Panc1 (cell line): ENCODE results near the gene ARPP21. TPM values are rescaled to one million over a fixed set of nuclear protein-coding genes. Genes with fewer than 3 reads are reported as not detected.

Source experiments
- ATAC-seq: fragments of 200-7000 bp; cut with Tn5 transposase; 2 replicates; pipeline ENCODE4 v1.9.1; 2020; ENCODE audit warnings: mild to moderate bottlenecking, moderate library complexity
- BruUV-seq: library from RNA; stranded (reverse); fragments of 400-500 nt; replicated peaks from 2 replicates; lab custom pipeline; 2021; lab: Mats Ljungman, UMichigan
- CTCF ChIA-PET: fragments of 300-600 bp; sonication (Branson Sonifier 250); formaldehyde crosslinking; loops from one replicate; lab custom pipeline; 2022; ENCODE audit warnings: antibody characterized with exemption; lab: Charles Lee
- POLR2A ChIA-PET: fragments of 300-600 bp; sonication (Branson Sonifier 250); formaldehyde crosslinking; loops from one replicate; lab custom pipeline; 2022; ENCODE audit warnings: antibody characterized with exemption; lab: Charles Lee
- DNase-seq: peaks from one replicate; pipeline ENCODE4 v3.0.0-alpha.2; 2010; ENCODE audit warnings: low read depth, low spot score
- H3K27ac ChIP-seq: 2 replicates; pipeline ENCODE4 v1.5.1; 2011; ENCODE audit warnings: mild to moderate bottlenecking, low read length, inconsistent platforms
- H3K27me3 ChIP-seq: fragments of 200-500 bp; sonication (Bioruptor generic); 2 replicates; pipeline ENCODE4 v1.6.0; 2014; ENCODE audit warnings: low read length, inconsistent platforms; ENCODE audit not compliant: control insufficient read depth, insufficient read depth
- H3K36me3 ChIP-seq: fragments of 200-500 bp; sonication (Bioruptor generic); 2 replicates; pipeline ENCODE4 v1.5.1; 2014; ENCODE audit warnings: inconsistent platforms, mild to moderate bottlenecking, low read length, moderate library complexity; ENCODE audit not compliant: control insufficient read depth, insufficient read depth
- H3K4me1 ChIP-seq: 2 replicates; pipeline ENCODE4 v1.5.1; 2011; ENCODE audit warnings: inconsistent platforms, mild to moderate bottlenecking, low read length, moderate library complexity; ENCODE audit not compliant: control insufficient read depth, insufficient read depth
- H3K4me3 ChIP-seq, 2 experiments: 2 replicates each; pipeline ENCODE4 v1.5.1; 2011 to 2012; ENCODE audit warnings: low read depth in 2 of 2, low read length in 2 of 2, mild to moderate bottlenecking in 2 of 2, inconsistent platforms in 1 of 2, moderate library complexity in 1 of 2
- H3K9me3 ChIP-seq: fragments of 200-500 bp; sonication (Bioruptor generic); 2 replicates; pipeline ENCODE4 v1.5.1; 2014; ENCODE audit warnings: low read depth, mild to moderate bottlenecking, inconsistent platforms, low read length, moderate library complexity; ENCODE audit not compliant: control insufficient read depth, insufficient read depth
- CTCF ChIP-seq: fragments of 450-650 bp; IDR thresholded peaks from 2 replicates; pipeline ENCODE4 v1.5.1; 2017; ENCODE audit warnings: mild to moderate bottlenecking
- POLR2AphosphoS5 ChIP-seq: IDR thresholded peaks from 2 replicates; pipeline ENCODE4 v1.6.1; 2012; ENCODE audit warnings: mild to moderate bottlenecking, low read depth, low read length, moderate library complexity
- SIN3A ChIP-seq: IDR thresholded peaks from 2 replicates; pipeline ENCODE4 v1.6.1; 2012; ENCODE audit warnings: low read depth, mild to moderate bottlenecking, low read length, moderate library complexity, borderline replicate concordance; ENCODE audit not compliant: insufficient read depth
- TCF7L2 ChIP-seq: IDR thresholded peaks from 2 replicates; pipeline ENCODE4 v1.6.1; 2011; ENCODE audit warnings: mild to moderate bottlenecking, low read depth, low read length, inconsistent platforms
- in situ Hi-C: cut with HindIII; loops from 2 replicates; pipeline ENCODE4 v1.10.0; 2016; ENCODE audit warnings: low sequenced_read_pairs, low pct_unique_long_range_greater_than_20kb
- intact Hi-C: fragments of 100-400 bp; cut with micrococcal nuclease; formaldehyde crosslinking; loops from one replicate; pipeline ENCODE4 v1.10.0; 2022; ENCODE audit not compliant: unreplicated experiment
- total RNA-seq: library from RNA; stranded (reverse); gene quantifications from one replicate; pipeline ENCODE4 v1.2.1, GENCODE V29; 2021; ENCODE audit not compliant: unreplicated experiment
- TF ChIP-seq, protein P1 (sequence below), 2 experiments: IDR thresholded peaks; 2 replicates each; pipeline ENCODE4 v1.6.1; 2011 to 2012; ENCODE audit warnings: low read depth in 2 of 2, control low read depth in 1 of 2, low read length in 1 of 2, mild to moderate bottlenecking in 1 of 2, moderate library complexity in 1 of 2; ENCODE audit not compliant: insufficient read depth in 1 of 2

The ARPP21 gene
- total RNA-seq, 1 experiment from 2014 or later = not detected

DNA sequence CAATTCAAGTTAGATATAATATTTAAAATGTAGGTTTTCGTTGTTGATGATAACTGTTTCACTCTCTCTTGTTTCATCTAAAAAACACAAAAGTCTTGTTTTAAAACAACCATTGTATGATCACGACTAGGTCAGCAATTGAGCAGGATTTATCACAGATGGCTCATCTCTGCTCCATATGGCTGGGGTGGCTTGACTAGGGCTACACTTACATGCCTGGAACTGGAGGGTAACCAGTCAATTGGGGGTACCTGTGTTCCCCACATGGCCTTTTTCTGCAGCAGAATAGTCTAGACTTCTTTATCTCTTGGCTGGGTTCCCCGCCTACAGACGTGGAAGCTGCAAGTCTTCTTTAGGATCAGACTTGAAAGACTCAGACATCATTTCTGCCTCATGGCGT, 103.9 kb downstream of the ARPP21 start:
- no peaks in the 10 kb centered on the region for H3K36me3 ChIP-seq
- BruUV-seq = no TSS peak
- ChIA-PET POLR2A (no interaction called here), CTCF (no interaction called here)
- DNase-seq (no peak), ATAC-seq (no peak)
- no peaks in the 10 kb centered on the region for H3K9me3 ChIP-seq
- intact Hi-C loops (no loop called here), in situ Hi-C loops (no loop called here)
- no peaks in the 10 kb centered on the region for H3K27me3 ChIP-seq
- H3K27ac ChIP-seq = no peak overlapping the region
- H3K4me3 ChIP-seq = no peak overlapping the region
- no peak for TF ChIP-seq SIN3A
- TF ChIP-seq, protein P1, sequence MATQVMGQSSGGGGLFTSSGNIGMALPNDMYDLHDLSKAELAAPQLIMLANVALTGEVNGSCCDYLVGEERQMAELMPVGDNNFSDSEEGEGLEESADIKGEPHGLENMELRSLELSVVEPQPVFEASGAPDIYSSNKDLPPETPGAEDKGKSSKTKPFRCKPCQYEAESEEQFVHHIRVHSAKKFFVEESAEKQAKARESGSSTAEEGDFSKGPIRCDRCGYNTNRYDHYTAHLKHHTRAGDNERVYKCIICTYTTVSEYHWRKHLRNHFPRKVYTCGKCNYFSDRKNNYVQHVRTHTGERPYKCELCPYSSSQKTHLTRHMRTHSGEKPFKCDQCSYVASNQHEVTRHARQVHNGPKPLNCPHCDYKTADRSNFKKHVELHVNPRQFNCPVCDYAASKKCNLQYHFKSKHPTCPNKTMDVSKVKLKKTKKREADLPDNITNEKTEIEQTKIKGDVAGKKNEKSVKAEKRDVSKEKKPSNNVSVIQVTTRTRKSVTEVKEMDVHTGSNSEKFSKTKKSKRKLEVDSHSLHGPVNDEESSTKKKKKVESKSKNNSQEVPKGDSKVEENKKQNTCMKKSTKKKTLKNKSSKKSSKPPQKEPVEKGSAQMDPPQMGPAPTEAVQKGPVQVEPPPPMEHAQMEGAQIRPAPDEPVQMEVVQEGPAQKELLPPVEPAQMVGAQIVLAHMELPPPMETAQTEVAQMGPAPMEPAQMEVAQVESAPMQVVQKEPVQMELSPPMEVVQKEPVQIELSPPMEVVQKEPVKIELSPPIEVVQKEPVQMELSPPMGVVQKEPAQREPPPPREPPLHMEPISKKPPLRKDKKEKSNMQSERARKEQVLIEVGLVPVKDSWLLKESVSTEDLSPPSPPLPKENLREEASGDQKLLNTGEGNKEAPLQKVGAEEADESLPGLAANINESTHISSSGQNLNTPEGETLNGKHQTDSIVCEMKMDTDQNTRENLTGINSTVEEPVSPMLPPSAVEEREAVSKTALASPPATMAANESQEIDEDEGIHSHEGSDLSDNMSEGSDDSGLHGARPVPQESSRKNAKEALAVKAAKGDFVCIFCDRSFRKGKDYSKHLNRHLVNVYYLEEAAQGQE (IDR thresholded peaks at IDR 0.05; ENCODE audit: insufficient read depth in 1 of 2, low read depth in 2 of 2, low read length in 1 of 2) = no peak
- no peak for TF ChIP-seq CTCF
- no peak for TF ChIP-seq POLR2AphosphoS5
- no peak for TF ChIP-seq TCF7L2
- H3K4me1 ChIP-seq = no peaks in the 10 kb centered on the region

GRCh38 chr3:35744419-35744818, 105.1 kb downstream of the ARPP21 start:
- in situ Hi-C loops = no loop called here
- DNase-seq = no peak
- H3K36me3 ChIP-seq = no peaks in the 10 kb centered on the region
- TF ChIP-seq POLR2AphosphoS5 = no peak
- BruUV-seq = no TSS peak
- no peak overlapping the region for H3K27ac ChIP-seq
- H3K27me3 ChIP-seq = no peaks in the 10 kb centered on the region
- intact Hi-C loops = no loop called here
- no peak overlapping the region for H3K4me3 ChIP-seq
- no peaks in the 10 kb centered on the region for H3K9me3 ChIP-seq
- no peak for ATAC-seq
- no peaks in the 10 kb centered on the region for H3K4me1 ChIP-seq
- ChIA-PET CTCF (no interaction called here), POLR2A (no interaction called here)

DNA sequence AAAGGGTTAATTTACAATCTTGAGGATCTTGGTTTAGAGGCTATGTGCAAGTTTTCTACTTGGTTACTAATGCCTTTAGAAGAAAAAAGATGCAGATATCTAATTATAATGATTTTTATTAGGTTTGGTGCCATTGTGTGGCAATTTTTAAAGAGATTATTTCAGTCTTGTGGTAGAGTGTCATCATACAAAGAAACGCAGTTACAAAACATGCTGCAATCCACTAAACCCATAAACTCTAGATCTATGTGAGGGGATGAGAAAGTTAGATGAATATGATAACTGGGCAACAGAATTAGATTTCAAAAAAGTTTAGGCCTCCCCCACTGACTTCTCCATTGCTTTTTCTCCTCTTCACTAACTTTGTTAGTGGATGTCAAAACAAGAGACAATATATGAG, 106.0 kb downstream of the ARPP21 start:
- H3K27me3 ChIP-seq = no peaks in the 10 kb centered on the region
- no peak for DNase-seq
- ChIA-PET CTCF (no interaction called here), POLR2A (no interaction called here)
- H3K36me3 ChIP-seq = no peaks in the 10 kb centered on the region
- no peaks in the 10 kb centered on the region for H3K4me1 ChIP-seq
- H3K27ac ChIP-seq = no peak overlapping the region
- TF ChIP-seq, protein P1 (IDR thresholded peaks at IDR 0.05; ENCODE audit: insufficient read depth in 1 of 2, low read depth in 2 of 2, low read length in 1 of 2) = no peak
- no peak for TF ChIP-seq SIN3A
- intact Hi-C loops = no loop called here
- no peak for ATAC-seq
- BruUV-seq = no TSS peak
- in situ Hi-C loops = no loop called here
- no peak overlapping the region for H3K4me3 ChIP-seq
- H3K9me3 ChIP-seq = no peaks in the 10 kb centered on the region
